GM21526 (cell line): ENCODE results near the gene B3GALNT2.
A peak's percentile ranks its signal among the peaks of the same experiment; 100 is the strongest.
"Not testable (repeated sequence)": the region's sequence is repeated elsewhere in the genome, so short reads cannot be mapped to it uniquely, and the experiment has no call there.

Experiments used
- ATAC-seq: cut with Tn5 transposase; IDR thresholded peaks from one replicate; pipeline ENCODE4 v1.9.1; 2021; ENCODE audit warnings: moderate library complexity; ENCODE audit not compliant: unreplicated experiment, low FRiP score

B3GALNT2 gene

GRCh38 chr1:235504494-235505222 is 406 bp upstream of the B3GALNT2 start:
- ATAC-seq, result peak; percentile 85

GRCh38 chr1:235503403-235504121 is 690 bp downstream of the B3GALNT2 start:
- peak; percentile 20 for ATAC-seq

- no peak for ATAC-seq
Measured at GRCh38 chr1:235502601-235503402, 1.4 kb downstream of the B3GALNT2 start.

GRCh38 chr1:235500971-235501540 is 3.2 kb downstream of the B3GALNT2 start:
- ATAC-seq, result no peak

- no peak for ATAC-seq
Measured at GRCh38 chr1:235495551-235495950, 8.7 kb downstream of the B3GALNT2 start.

GRCh38 chr1:235495030-235495429 is 9.2 kb downstream of the B3GALNT2 start:
- ATAC-seq, result no peak

- no peak for ATAC-seq
Measured at GRCh38 chr1:235494531-235494930, 9.7 kb downstream of the B3GALNT2 start.

- ATAC-seq, result no peak
Measured at GRCh38 chr1:235491644-235492043, 12.6 kb downstream of the B3GALNT2 start.

- ATAC-seq, result no peak
Measured at GRCh38 chr1:235486321-235486720, 17.9 kb downstream of the B3GALNT2 start.

GRCh38 chr1:235485558-235485957 is 18.7 kb downstream of the B3GALNT2 start:
- no peak for ATAC-seq

GRCh38 chr1:235483090-235483489 is 21.2 kb downstream of the B3GALNT2 start:
- ATAC-seq, result no peak

GRCh38 chr1:235473806-235474205 is 30.4 kb downstream of the B3GALNT2 start:
- ATAC-seq, result no peak

GRCh38 chr1:235470741-235471439 is 33.4 kb downstream of the B3GALNT2 start:
- no peak for ATAC-seq

GRCh38 chr1:235469897-235470296 is 34.4 kb downstream of the B3GALNT2 start:
- ATAC-seq, result not testable (repeated sequence)

- no peak for ATAC-seq
Measured at GRCh38 chr1:235468970-235469369, 35.3 kb downstream of the B3GALNT2 start.

GRCh38 chr1:235468004-235468403 is 36.2 kb downstream of the B3GALNT2 start:
- ATAC-seq, result no peak

- no peak for ATAC-seq
Measured at GRCh38 chr1:235465066-235465465, 39.2 kb downstream of the B3GALNT2 start.

GRCh38 chr1:235462832-235463231 is 41.4 kb downstream of the B3GALNT2 start:
- ATAC-seq, result not testable (repeated sequence)

GRCh38 chr1:235461954-235462353 is 42.3 kb downstream of the B3GALNT2 start:
- no peak for ATAC-seq

GRCh38 chr1:235460770-235461169 is 43.5 kb downstream of the B3GALNT2 start:
- no peak for ATAC-seq
